Measurements from ENCODE around the gene PACS1.

PACS1 gene

GRCh38 chr11:66290330-66290621 is 220.2 kb downstream of the PACS1 start:
- intact Hi-C loops (cut with micrococcal nuclease), result no loop called here
- no peak overlapping the region for H3K4me3 Mint-ChIP-seq
- peaks cover 24% of the 10 kb centered on the region for H3K36me3 Mint-ChIP-seq (ENCODE audit: low read depth)
- H3K27me3 Mint-ChIP-seq, result peaks cover 43% of the 10 kb centered on the region
- H3K9me3 Mint-ChIP-seq, result no peaks in the 10 kb centered on the region
- no peak overlapping the region for H3K27ac Mint-ChIP-seq
- peaks cover 44% of the 10 kb centered on the region for H3K4me1 Mint-ChIP-seq (ENCODE audit: low read depth)

- Mint-ChIP-seq H3K4me3 (no peak overlapping the region), H3K27ac (no peak overlapping the region)
- intact Hi-C loops (cut with micrococcal nuclease), result no loop called here
Observed at GRCh38 chr11:66291303-66291705, 221.2 kb downstream of the PACS1 start.

GRCh38 chr11:66291706-66292542 is 221.9 kb downstream of the PACS1 start, which contains the start of gene TMEM151A:
TMEM151A (plus strand) TSS chr11:66291894; CDS start chr11:66292014, 120 bp downstream.
- Mint-ChIP-seq H3K4me3 (peak within 1 kb of the TSS; percentile 24), H3K4me1 (ENCODE audit: low read depth) (peaks cover 36% of the 10 kb centered on the region), H3K9me3 (no peaks in the 10 kb centered on the region), H3K27me3 (peaks cover 51% of the 10 kb centered on the region), H3K27ac (no peak within 1 kb of the TSS), H3K36me3 (ENCODE audit: low read depth) (peaks cover 11% of the 10 kb centered on the region)
- intact Hi-C loops (cut with micrococcal nuclease), result no loop called here

More at GRCh38 chr11:66291303-66291705, 221.2 kb downstream of the PACS1 start:
- Mint-ChIP-seq H3K4me1 (ENCODE audit: low read depth) (peaks cover 42% of the 10 kb centered on the region), H3K9me3 (no peaks in the 10 kb centered on the region), H3K27me3 (peaks cover 46% of the 10 kb centered on the region), H3K36me3 (ENCODE audit: low read depth) (peaks cover 16% of the 10 kb centered on the region)

- H3K27me3 Mint-ChIP-seq, result peaks cover 56% of the 10 kb centered on the region
- H3K36me3 Mint-ChIP-seq (ENCODE audit: low read depth), result peaks cover 11% of the 10 kb centered on the region
- H3K4me1 Mint-ChIP-seq (ENCODE audit: low read depth), result peaks cover 28% of the 10 kb centered on the region
- no peaks in the 10 kb centered on the region for H3K9me3 Mint-ChIP-seq
- H3K4me3 Mint-ChIP-seq, result no peak overlapping the region
- intact Hi-C loops (cut with micrococcal nuclease), result no loop called here
- H3K27ac Mint-ChIP-seq, result no peak overlapping the region
Observed at GRCh38 chr11:66292543-66293332, 222.7 kb downstream of the PACS1 start.

- intact Hi-C loops (cut with micrococcal nuclease), result no loop called here
- Mint-ChIP-seq H3K36me3 (ENCODE audit: low read depth) (peaks cover 11% of the 10 kb centered on the region), H3K4me1 (ENCODE audit: low read depth) (peaks cover 22% of the 10 kb centered on the region), H3K27ac (no peak overlapping the region), H3K9me3 (no peaks in the 10 kb centered on the region), H3K4me3 (no peak overlapping the region), H3K27me3 (peaks cover 58% of the 10 kb centered on the region)
Observed at GRCh38 chr11:66293352-66293751, 223.3 kb downstream of the PACS1 start.

GRCh38 chr11:66293777-66294625 is 223.9 kb downstream of the PACS1 start:
- Mint-ChIP-seq H3K9me3 (no peaks in the 10 kb centered on the region), H3K27ac (no peak overlapping the region), H3K4me1 (ENCODE audit: low read depth) (peaks cover 21% of the 10 kb centered on the region), H3K4me3 (no peak overlapping the region), H3K36me3 (ENCODE audit: low read depth) (peaks cover 5% of the 10 kb centered on the region), H3K27me3 (peaks cover 58% of the 10 kb centered on the region)
- intact Hi-C loops (cut with micrococcal nuclease), result no loop called here
